Stimulated activated CD8-positive, alpha-beta memory T cell treated with anti-CD3 and anti-CD28 coated beads, Interleukin-4, amount 100 ng/mL, for 1 hour (primary cell): ENCODE measurements around the gene TLR5.

Source experiments
- DNase-seq, 2 donors: peaks; one replicate each; pipeline ENCODE4 v3.0.0-alpha.2; 2020; ENCODE audit warnings: low read depth in 2 of 2, low spot score in 1 of 2

The TLR5 gene

DNA sequence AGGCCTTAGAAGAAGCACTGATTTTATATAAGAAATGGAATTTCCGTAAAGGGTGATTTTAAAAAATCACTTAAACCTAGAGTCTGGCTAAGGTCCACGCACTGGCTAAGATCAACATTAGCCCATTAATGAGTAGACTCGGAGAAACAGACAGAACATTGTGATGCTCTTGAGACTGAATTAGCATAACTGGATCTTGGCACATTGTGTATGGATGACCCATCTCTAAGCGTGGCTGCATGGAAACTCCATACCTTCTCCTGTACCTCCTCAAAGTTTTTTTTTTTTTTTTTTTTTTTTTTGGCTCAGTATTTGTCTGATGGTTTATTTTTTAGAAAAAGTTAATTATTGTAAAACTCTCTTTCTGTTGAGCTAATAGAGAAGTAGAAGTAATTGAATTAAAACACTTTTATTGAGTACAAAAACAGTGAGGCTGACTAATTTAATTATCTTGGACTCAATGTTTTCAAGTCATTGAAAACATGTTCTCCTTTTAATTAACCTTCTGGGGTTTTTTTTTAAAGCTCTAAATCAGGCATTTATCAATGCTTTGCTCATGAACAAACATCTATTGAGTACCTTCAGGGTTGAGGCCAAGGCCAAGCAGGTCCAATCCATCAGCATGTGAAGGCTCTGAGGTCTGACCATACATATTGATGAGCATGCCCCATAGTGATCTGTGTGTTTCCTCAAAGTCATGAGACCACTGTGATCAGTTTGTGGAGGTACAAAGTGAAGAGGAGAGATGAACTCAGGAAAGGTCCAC is 74.0 kb downstream of the TLR5 start:
- DNase-seq = no peak

DNA sequence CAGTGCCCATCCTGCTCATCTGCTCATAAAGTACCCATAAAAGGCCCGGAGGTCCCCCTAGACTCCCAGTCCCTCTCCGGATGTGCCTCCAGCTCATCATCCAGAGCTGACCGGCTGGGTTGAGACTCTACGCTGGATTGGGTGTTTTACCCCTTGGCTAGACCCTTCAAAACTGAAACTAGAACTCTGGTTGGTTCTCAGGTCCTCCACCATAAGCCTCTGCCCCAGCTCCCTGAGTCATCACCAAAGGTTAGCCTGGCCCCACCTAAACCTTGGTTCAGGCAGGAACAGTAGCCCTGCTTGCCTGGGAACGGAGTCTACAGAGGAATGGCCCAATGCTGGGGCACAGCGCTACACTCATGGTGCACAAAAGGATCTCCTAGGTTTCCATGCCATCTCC is 75.1 kb downstream of the TLR5 start:
- no peak for DNase-seq

DNA sequence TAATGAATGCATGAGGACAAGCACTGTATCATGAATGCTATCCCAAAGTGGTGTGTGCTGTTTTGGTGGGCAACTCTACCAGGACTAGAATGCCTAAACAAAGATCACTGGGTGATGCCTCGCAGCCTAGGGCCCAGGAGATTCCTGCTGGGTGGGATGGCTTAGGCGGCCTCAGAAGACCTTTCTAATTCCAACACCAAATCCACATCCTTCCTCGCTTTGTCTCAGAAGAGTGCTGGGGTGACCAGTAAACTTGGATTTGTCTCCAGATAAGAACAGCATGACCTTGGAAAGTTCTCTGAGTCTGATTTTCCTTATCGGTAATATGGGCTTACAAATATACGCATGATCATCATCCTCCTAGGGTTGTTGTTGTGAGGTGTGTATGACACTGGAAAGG is 76.6 kb downstream of the TLR5 start:
- DNase-seq = no peak

DNA sequence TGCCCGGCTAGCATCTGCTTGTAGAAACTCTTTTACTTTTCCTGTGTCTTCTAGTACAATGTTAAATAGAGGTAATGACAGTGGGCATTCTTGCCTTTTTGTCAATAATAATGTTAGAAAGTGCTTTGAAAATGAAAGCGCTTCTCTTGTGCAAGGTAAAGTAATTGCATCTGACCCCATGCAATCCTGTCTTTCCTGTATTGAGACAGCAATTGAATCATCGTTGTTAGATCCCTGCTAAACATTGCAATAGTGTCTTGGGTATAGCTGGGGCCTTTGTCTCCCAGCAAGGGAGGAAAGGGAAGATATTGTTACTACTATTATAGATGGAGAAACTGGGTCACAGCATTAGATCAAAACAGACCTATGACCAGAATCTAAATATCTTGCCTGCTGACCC is 80.9 kb downstream of the TLR5 start:
- no peak for DNase-seq

DNA sequence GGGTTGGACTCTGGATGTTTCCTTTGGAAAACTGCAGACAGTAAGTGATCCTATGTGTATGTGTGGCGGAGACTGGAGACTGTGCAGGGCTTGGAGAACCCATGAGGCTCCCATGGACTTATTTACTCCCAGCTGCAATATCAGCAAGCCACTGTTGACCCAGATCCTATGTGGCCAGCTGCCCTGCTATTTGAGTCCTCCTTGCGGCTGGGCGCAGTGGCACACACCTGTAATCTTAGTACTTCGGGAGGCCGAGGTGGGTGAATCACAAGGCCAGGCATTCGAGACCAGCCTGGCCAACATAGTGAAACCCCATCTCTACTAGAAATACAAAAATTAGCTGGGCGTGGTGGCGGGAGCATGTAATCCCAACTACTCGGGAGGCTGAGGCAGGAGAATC is 83.5 kb downstream of the TLR5 start:
- no peak for DNase-seq
